ENCODE results near the gene THOP1. TPM values are rescaled to one million over a fixed set of nuclear protein-coding genes. Genes with fewer than 3 reads are reported as not detected.

The THOP1 gene
- total RNA-seq, 1 donor from 2014 or later, result 207 TPM

DNA sequence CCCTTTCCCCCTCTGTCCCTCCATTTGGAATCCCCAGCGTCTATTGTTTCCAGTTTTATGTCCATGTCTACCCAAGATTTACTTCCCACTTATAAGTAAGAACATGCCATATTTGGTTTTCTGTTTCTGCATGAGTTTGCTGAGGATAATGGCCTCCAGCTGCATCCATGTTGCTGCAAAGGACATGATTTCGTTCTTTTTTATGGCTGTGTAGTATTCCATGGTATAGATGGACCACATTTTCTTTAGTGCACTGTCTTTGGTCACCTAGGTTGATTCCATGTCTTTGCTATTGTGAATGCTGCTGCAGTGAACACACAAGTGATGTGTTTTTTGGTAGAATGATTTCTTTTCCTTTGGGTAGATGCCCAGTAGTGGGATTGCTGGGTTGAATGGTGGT lies 59.8 kb downstream of the THOP1 start:
- H3K27me3 Mint-ChIP-seq, result peaks cover 10% of the 10 kb centered on the region
- H3K4me3 Mint-ChIP-seq, result no peak overlapping the region
- intact Hi-C loops (cut with micrococcal nuclease), result no loop called here
- no peak for DNase-seq
- H3K4me1 Mint-ChIP-seq, result no peaks in the 10 kb centered on the region
- peaks cover 7% of the 10 kb centered on the region for H3K36me3 Mint-ChIP-seq (ENCODE audit: low read depth)
- H3K9me3 Mint-ChIP-seq, result peaks cover 20% of the 10 kb centered on the region
- H3K27ac Mint-ChIP-seq, result no peak overlapping the region

GRCh38 chr19:2846180-2846894 lies 61.0 kb downstream of the THOP1 start:
- intact Hi-C loops (cut with micrococcal nuclease), result no loop called here
- Mint-ChIP-seq H3K4me1 (no peaks in the 10 kb centered on the region), H3K4me3 (no peak overlapping the region), H3K27me3 (peaks cover 9% of the 10 kb centered on the region), H3K27ac (no peak overlapping the region), H3K36me3 (ENCODE audit: low read depth) (peaks cover 12% of the 10 kb centered on the region), H3K9me3 (peaks cover 29% of the 10 kb centered on the region)
- DNase-seq, result no peak

- Mint-ChIP-seq H3K27ac (no peak overlapping the region), H3K4me1 (no peaks in the 10 kb centered on the region), H3K4me3 (no peak overlapping the region), H3K9me3 (peaks cover 30% of the 10 kb centered on the region), H3K36me3 (ENCODE audit: low read depth) (peaks cover 20% of the 10 kb centered on the region), H3K27me3 (peaks cover 3% of the 10 kb centered on the region)
- intact Hi-C loops (cut with micrococcal nuclease), result no loop called here
- no peak for DNase-seq
Measured at GRCh38 chr19:2847507-2847906, 62.2 kb downstream of the THOP1 start.

- H3K4me1 Mint-ChIP-seq, result no peaks in the 10 kb centered on the region
- no peak for DNase-seq
- H3K36me3 Mint-ChIP-seq (ENCODE audit: low read depth), result peaks cover 29% of the 10 kb centered on the region
- intact Hi-C loops (cut with micrococcal nuclease), result no loop called here
- no peaks in the 10 kb centered on the region for H3K27me3 Mint-ChIP-seq
- H3K4me3 Mint-ChIP-seq, result no peak overlapping the region
- no peak overlapping the region for H3K27ac Mint-ChIP-seq
- peaks cover 32% of the 10 kb centered on the region for H3K9me3 Mint-ChIP-seq
Measured at GRCh38 chr19:2848616-2849015, 63.3 kb downstream of the THOP1 start.

GRCh38 chr19:2850256-2850925 lies 65.1 kb downstream of the THOP1 start:
- intact Hi-C loops (cut with micrococcal nuclease), result no loop called here
- Mint-ChIP-seq H3K27me3 (no peaks in the 10 kb centered on the region), H3K36me3 (ENCODE audit: low read depth) (peaks cover 39% of the 10 kb centered on the region), H3K9me3 (peaks cover 36% of the 10 kb centered on the region), H3K4me1 (no peaks in the 10 kb centered on the region), H3K4me3 (no peak overlapping the region), H3K27ac (no peak overlapping the region)
- no peak for DNase-seq

GRCh38 chr19:2852598-2852997 lies 67.3 kb downstream of the THOP1 start:
- Mint-ChIP-seq H3K27me3 (no peaks in the 10 kb centered on the region), H3K4me1 (peaks cover 2% of the 10 kb centered on the region), H3K27ac (no peak overlapping the region), H3K36me3 (ENCODE audit: low read depth) (peaks cover 42% of the 10 kb centered on the region), H3K9me3 (peaks cover 31% of the 10 kb centered on the region), H3K4me3 (no peak overlapping the region)
- intact Hi-C loops (cut with micrococcal nuclease), result no loop called here
- no peak for DNase-seq

DNA sequence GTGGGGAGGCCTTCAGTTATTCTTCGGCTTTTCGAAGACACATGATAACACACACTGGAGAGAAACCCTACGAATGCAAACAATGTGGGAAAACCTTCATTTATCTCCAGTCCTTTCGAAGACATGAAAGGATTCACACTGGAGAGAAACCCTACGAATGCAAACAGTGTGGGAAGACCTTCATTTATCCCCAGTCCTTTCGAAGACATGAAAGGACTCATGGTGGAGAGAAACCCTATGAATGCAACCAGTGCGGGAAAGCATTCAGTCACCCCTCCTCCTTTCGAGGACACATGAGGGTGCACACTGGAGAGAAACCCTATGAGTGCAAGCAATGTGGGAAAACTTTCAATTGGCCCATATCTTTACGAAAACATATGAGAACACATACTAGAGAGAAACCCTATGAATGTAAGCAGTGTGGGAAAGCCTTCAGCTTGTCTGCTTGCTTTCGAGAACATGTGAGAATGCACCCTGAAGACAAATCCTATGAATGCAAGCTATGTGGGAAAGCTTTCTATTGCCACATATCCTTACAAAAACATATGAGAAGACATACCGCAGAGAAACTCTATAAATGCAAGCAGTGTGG lies 67.8 kb downstream of the THOP1 start:
- peaks cover 42% of the 10 kb centered on the region for H3K36me3 Mint-ChIP-seq (ENCODE audit: low read depth)
- H3K4me3 Mint-ChIP-seq, result no peak overlapping the region
- peaks cover 31% of the 10 kb centered on the region for H3K9me3 Mint-ChIP-seq
- peaks cover 2% of the 10 kb centered on the region for H3K4me1 Mint-ChIP-seq
- intact Hi-C loops (cut with micrococcal nuclease), result no loop called here
- DNase-seq, result no peak
- no peaks in the 10 kb centered on the region for H3K27me3 Mint-ChIP-seq
- H3K27ac Mint-ChIP-seq, result no peak overlapping the region

DNA sequence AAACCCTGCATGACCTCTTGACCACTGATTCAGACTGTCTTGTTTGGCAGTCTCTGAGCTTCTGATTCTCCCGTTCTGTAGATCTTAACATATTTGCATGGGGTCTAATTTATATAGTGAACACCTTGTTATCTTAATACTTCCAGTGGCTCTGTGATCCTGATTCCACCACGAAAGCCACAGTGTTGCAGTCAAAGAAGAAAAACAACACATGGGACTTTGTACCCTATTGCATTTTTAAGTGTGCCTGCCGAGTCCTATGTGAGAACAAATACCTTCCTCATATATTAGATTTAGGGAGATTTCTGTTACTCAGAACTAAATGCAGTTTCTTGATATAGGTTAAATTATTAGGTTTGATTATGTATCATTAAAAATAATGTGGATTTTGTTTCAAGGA lies 69.5 kb downstream of the THOP1 start:
- Mint-ChIP-seq H3K4me1 (peaks cover 2% of the 10 kb centered on the region), H3K36me3 (ENCODE audit: low read depth) (peaks cover 42% of the 10 kb centered on the region), H3K4me3 (no peak overlapping the region), H3K27ac (no peak overlapping the region), H3K27me3 (no peaks in the 10 kb centered on the region), H3K9me3 (peaks cover 40% of the 10 kb centered on the region)
- no peak for DNase-seq
- intact Hi-C loops (cut with micrococcal nuclease), result no loop called here

- intact Hi-C loops (cut with micrococcal nuclease), result no loop called here
- Mint-ChIP-seq H3K9me3 (peaks cover 33% of the 10 kb centered on the region), H3K27ac (no peak overlapping the region), H3K4me1 (peaks cover 2% of the 10 kb centered on the region), H3K4me3 (no peak overlapping the region), H3K27me3 (no peaks in the 10 kb centered on the region), H3K36me3 (ENCODE audit: low read depth) (peaks cover 32% of the 10 kb centered on the region)
- no peak for DNase-seq
Measured at GRCh38 chr19:2856457-2857050, 71.3 kb downstream of the THOP1 start.

- no peak for DNase-seq
- no peak overlapping the region for H3K4me3 Mint-ChIP-seq
- H3K9me3 Mint-ChIP-seq, result peaks cover 34% of the 10 kb centered on the region
- H3K36me3 Mint-ChIP-seq (ENCODE audit: low read depth), result peaks cover 12% of the 10 kb centered on the region
- H3K4me1 Mint-ChIP-seq, result peaks cover 2% of the 10 kb centered on the region
- intact Hi-C loops (cut with micrococcal nuclease), result no loop called here
- no peaks in the 10 kb centered on the region for H3K27me3 Mint-ChIP-seq
- no peak overlapping the region for H3K27ac Mint-ChIP-seq
Measured at GRCh38 chr19:2858864-2859263, 73.6 kb downstream of the THOP1 start.

GRCh38 chr19:2863816-2864215 lies 78.5 kb downstream of the THOP1 start:
- no peaks in the 10 kb centered on the region for H3K27me3 Mint-ChIP-seq
- DNase-seq, result no peak
- no peak overlapping the region for H3K4me3 Mint-ChIP-seq
- H3K4me1 Mint-ChIP-seq, result no peaks in the 10 kb centered on the region
- intact Hi-C loops (cut with micrococcal nuclease), result no loop called here
- peaks cover 23% of the 10 kb centered on the region for H3K9me3 Mint-ChIP-seq
- H3K36me3 Mint-ChIP-seq (ENCODE audit: low read depth), result no peaks in the 10 kb centered on the region
- no peak overlapping the region for H3K27ac Mint-ChIP-seq

Other genes with a start within 250 kb of the THOP1 start
- 0.07 and 0.09 TPM in 2 replicates for gene GNG7, start 82.8 kb upstream of the THOP1 start, total RNA-seq
- gene DIRAS1, start 64.1 kb upstream of the THOP1 start, total RNA-seq, result 0.16 TPM in 1 of 2 replicates, not detected in the other
- 48.8 and 52.2 TPM in 2 replicates for gene SLC39A3, start 45.5 kb upstream of the THOP1 start, total RNA-seq
- 73.3 and 76.9 TPM in 2 replicates for gene SGTA, start 2.2 kb upstream of the THOP1 start, total RNA-seq
- gene ZNF554, start 34.4 kb downstream of the THOP1 start, total RNA-seq, result 1.9 and 2.1 TPM in 2 replicates
- 0.90 and 0.98 TPM in 2 replicates for gene ZNF555, start 56.0 kb downstream of the THOP1 start, total RNA-seq
- gene ZNF556, start 81.8 kb downstream of the THOP1 start, total RNA-seq, result not detected in 2 replicates
- 2.6 and 2.8 TPM in 2 replicates for gene ZNF57, start 115.4 kb downstream of the THOP1 start, total RNA-seq
- gene ZNF77, start 159.5 kb downstream of the THOP1 start, total RNA-seq, result 4.8 and 5.8 TPM in 2 replicates
- gene TLE6, start 192.1 kb downstream of the THOP1 start, total RNA-seq, result 1.1 and 1.3 TPM in 2 replicates
- gene TLE2, start 243.8 kb downstream of the THOP1 start, total RNA-seq, result 1.4 and 2.3 TPM in 2 replicates

All from activated CD4-positive, alpha-beta T cell treated with anti-CD3 and anti-CD28 coated beads, Interleukin-2, amount 10 ng/mL, durations not matched to agents 24 days and 14 days (primary cell).